ENCODE data around the gene SLC22A23.

The SLC22A23 gene

DNA sequence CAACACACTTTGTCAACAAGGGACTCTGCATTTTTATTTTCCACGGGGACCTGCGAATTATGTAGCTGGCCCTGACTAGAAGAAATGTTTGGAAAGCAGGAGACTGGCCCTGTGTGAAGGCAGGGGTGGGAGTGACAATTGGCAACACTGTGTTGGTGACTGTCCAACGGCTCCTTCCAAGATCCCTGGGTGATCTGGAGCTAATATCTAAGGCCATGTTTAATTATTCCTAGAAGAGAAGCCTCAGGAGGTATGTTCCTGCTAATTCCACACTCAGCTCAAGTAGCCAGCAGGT lies 13.7 kb downstream of the SLC22A23 start:
- no peak for DNase-seq

DNA sequence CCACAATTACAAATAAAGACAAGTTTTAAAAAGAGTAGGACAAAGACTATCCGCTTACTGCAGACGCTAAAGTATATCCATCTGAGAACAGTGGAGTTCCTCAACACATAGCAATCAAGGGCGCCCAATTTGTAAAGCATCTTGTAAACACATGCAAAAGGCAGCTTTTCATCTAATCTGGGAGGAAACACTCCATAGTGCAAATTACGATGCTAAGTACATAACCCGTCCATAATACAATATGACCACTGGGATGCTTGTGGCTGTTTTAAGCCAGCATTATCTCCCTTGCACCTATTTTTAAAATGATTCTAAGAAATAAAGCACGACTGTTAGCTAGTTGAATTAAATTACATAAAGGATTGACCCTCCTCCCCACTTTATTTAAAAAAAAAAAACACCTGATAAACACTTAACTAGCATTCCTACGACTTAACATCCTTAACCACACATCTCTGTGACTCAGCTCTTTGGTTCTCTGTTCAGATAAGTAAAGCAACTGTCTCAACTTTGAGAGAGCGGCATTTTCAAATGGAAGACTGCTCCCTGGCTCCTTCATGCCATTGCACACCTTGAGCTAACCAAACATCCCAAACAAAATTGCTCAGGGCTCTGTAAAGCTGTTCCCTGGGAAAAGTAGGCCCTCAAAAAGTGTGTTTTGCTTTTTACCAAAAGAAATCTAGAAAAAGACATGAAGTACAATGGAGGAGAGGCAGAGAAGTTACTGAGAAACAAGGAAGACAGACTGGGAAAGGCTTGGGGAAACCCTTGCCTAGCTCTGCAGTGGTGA lies 14.2 kb downstream of the SLC22A23 start:
- DNase-seq: peak; percentile 78

DNA sequence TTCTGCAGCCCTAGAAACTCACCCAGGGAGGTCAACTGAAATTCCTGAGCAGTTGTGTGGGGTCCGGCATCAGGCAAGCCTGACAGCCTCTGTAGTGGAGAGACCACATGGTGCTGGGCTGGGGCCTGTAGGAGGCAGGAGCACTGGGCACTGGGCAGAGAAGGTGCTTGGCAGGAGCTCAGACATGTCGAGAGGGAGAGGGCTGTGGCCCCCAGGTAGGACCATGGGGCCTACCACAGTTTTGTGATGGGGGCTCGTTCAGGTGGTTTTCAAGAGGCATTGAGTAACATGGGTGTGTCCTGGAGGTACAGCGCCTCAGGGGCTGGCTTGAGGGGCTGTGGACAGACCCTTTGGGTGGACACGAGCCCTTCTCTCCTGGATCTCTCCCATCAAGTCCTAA lies 15.9 kb downstream of the SLC22A23 start:
- DNase-seq: no peak

DNA sequence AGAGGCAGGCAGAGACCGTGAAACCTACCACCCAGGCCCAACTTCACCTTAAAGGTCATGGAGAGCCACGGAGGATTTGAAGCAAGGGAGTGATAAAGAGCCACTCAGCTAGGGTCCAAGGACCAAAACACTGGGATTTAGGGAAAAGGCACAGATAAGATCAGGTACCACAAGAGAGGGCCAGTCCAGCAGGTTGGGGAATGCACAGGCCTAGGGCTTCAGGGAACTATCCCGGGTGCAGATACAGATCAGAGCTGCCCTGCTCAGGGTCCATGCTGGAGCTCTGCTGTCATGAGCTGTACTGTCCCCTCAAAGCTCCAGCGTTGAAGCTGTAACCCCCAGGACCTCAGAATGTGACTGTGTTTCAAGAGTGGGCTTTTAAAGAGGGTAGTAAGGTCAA lies 16.9 kb downstream of the SLC22A23 start:
- DNase-seq: no peak

DNA sequence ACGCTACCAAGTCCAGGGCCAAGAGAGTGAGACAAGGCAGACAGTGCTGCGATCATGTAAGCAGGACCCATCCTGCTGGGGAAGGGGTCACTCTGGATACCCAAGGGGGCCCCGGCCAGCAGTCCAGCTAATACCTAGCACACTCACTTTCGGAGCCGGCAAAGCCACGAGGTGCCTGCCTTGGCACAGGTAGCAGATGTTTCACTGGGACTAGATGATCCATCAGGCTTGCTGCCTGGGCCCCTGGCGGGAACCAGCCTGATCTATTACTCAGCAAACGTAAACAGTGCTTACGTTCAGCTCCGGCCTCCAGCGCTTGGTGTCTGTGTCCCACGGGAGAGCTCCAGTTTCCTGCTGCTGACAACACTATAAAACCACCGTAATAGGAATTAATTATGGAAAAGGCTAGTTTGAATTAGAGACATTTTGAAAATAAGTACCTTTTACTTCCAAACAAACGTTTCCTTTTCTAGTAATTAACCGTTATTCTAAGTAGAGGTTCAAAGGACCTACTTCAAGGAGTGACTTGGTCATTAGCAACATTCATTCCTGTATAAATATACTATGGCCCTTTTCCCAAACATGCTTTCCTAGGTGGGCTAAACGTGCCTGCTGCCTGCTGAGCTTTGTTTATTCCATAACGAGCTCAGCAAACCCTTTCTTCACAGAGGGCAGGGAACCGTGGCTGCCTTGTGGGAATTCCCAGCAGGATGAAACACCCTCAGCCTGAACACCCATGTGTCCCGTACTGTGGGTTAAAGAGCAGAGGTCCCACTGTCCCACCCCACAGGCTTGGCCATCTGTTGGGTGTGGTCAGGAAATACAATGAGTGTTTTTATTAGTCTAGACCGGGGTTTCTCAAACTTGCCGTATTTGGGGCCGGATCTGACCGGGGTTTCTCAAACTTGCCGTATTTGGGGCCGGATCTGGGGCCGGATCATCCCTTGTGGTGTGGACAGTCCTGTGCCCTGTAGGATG lies 18.4 kb downstream of the SLC22A23 start:
- DNase-seq: peak; percentile 93

DNA sequence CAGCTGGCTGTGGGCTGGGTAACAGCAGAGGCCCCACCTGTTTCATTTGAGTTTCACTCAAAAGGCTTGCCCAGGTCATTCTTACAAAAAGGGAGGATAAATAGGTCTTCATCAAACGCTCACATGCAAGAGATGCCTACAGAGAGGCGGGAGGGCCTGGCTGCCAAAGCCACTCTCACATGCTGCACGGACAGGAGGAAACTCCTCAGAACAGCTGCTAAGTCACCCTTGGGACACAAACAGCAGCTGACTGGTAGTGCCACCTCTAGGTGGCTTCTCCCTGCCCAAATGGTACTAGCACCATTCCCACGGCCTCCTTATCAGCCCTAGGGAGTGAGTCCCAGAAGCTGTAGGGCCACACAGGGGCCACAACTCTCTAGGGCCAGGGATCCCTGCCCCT lies 23.8 kb downstream of the SLC22A23 start:
- no peak for DNase-seq

DNA sequence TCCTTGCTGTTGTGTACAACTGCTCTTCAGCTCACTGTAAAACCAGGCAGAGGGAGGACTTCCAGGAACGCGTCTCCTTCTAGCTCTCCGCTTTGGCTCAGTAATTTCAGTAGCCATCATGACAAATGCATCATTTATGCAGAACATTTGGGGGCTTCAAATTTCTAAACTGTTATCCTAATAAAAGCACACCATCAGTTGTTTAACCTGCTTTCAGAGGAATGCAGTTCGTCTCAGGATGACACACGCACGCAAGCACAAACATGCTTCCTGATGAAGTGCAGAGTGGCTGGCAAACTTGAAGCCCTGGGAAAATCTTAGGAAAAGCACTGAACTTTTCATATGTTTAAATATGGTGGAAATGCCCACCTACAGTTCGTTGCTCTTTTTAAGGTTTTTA lies 24.4 kb downstream of the SLC22A23 start:
- DNase-seq: no peak

DNA sequence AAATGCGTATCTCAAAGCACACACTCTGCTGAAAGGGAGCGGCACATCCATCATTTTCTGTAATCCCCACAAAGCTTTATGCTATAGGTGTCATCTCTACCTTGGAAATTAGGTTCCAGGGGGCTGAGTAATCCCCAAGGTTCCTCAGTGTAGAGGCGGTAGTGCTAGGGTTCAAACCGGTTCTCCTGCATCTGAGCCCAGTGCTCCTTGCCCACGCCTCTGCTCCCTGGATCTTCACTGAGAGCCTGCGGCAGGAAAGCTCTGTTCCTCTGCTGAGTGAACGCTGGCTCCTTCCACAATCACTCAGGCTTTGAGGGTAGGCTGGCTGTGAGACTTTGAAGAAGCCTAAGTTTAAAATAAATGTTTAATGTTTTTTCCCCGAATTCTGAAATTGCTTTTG lies 24.9 kb downstream of the SLC22A23 start:
- no peak for DNase-seq

DNA sequence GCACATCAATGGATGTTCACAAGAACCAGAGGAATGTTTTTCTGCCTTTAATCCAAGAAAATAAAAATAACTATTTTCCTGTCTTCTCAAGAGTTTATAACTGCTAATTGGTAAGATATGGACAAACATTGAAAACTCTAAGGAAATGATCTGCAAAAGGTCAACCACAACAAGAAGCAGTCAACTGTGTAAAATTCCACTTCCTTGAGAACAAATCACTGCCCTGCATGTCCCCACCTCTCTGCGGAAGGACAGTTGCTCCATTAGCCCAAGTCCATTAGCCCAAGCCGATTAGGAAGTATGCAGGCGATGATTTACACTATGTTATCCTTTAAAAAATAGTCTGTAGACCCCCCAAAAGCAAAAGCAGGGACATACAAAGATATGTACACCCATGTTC lies 27.6 kb downstream of the SLC22A23 start:
- DNase-seq: no peak

DNA sequence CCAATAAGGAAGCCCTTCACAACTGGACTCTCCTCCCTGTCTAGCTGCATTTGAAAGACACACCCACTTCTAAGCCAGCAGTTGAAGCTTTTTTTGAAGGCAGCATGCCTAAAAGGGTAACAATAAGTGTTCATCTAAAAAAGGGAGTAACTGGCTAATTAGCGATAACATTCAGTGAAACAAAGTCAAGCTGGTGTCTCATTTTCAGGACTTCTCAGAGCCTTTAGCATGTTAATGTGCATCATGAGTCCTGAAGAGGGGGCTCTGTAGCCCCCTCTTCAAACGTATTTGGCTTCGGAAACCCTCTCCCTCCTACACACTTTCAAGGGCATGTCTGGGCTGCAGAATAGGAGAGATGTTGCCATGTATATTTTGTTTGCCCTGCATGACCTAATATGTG lies 28.1 kb downstream of the SLC22A23 start:
- DNase-seq: no peak

DNA sequence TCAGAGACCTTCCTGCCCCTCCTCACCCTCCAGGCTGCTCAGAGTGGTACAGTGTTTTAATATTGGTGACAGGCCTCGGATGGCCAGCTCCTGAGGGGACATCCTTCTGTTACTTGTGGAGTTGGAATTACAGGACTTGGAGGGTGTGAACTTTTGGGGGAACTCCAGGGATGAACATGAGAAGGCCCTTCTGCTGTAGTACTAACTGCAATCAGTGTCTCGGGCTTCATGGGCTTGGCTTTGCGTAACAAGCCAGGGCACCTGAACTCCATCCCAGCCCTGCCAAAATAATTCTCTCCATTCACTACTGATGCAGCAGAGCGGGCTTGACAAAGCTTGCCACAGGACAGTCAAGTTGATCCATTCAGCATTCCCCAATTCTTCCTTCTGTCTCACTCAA lies 28.6 kb downstream of the SLC22A23 start:
- no peak for DNase-seq

DNA sequence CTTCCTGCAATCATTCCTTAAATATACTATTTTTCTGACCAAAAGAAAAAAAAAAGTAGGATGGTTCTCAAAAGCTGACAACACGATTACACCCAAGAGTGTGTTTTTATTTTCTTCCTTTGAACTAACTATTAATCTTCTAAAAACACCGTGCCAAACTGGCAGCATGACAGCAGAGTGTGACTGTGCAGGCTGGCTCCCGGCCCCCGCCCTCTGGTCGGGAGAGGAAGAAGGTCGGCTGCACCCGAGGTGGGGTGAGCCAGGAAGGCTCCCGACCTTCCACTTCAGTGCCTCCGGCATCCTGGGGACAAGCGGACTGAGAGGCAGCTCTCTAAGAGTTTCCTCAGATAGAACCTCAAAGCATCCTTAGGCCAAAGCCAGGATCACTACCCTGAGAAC lies 29.2 kb downstream of the SLC22A23 start:
- DNase-seq: no peak

DNA sequence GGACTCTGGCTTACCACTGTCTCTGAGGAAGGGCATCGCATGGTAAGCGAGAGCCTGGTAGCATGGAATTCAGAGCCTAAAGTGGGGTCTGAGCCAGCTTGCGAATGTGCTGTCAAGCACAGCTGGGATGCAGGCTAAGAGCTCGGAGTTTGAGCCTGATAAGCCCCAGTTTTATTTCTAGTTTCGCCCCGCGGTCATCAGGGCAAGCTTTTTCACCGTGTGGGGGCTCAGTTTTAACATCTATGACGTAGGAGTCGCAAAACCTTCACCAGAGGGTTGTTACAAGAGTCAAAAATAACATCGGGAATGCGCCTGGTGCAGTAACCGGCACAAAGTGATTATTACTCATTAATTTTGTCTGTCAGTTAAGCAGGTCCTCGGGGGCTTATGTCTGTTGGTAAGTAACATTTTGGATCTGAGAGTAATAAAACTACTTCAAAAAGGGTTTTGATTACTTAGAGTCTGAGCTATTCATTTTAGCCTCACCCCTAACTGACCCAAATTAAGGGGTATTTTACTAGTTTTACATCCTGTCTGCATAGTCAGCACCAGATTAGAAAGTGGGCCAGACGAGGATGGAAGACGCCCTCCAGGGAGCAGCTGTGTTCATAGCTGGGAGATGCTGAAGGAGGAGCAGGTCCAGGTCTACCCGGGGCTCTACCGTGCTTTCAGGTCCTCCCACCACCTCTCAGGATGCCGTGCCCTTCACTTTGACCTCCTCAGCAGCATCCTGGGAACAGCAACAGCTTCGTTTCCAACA lies 29.7 kb downstream of the SLC22A23 start:
- DNase-seq: no peak

DNA sequence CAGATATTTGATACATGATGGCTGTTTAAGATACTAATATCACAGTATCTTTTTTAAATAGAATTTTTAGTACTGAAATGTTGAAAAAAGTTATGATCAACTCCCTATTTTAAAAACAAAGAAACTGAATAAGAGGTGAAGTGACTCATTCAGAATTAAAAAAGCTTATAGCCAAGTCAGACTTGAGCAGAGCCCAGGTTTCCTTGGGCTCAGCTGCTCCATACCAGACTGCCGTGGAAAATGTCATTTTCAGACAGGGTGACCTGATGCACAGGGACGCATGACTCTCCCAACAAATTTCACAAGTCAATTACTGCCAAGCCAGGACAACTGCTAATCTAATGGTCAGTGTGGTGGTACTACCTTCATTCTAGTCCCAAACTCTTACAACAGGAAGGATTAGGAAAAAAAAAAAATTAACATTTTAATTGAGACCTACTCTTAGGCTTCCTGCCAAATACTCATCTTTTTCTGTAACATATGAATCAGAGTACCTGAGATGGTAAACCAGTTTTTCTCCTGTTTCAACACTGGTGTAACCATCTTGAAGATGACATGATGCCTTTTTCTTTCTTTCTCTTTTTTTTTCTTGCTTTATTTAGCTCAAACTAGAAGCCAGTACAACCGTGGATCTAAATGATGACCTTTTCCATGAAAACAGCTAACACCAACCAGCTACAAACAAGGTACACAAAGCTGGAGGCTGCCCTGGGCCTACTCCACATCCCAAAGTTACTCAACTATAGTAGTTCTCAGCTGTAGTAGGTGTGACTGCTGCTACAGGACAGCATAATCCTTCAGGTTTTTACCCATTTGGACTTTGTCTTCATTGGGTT lies 30.5 kb downstream of the SLC22A23 start:
- no peak for DNase-seq

DNA sequence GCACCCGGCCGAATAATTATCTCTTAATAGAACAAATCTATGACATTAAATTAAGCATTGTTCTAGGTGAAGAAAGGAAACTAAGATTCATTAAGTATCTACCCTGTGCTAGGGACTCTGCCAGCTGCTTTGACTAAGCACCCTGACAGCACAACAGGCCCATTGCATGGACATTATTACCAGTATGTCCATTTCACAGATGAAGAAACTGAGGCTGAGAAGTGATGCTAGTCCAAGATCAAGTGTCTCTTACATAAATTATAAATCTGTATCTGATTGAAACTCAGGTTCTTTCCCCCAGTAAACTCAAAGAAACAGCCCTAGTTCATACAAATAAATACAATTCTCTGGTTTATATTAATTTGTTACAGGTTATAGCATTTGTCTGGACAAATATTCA lies 31.3 kb downstream of the SLC22A23 start:
- no peak for DNase-seq

DNA sequence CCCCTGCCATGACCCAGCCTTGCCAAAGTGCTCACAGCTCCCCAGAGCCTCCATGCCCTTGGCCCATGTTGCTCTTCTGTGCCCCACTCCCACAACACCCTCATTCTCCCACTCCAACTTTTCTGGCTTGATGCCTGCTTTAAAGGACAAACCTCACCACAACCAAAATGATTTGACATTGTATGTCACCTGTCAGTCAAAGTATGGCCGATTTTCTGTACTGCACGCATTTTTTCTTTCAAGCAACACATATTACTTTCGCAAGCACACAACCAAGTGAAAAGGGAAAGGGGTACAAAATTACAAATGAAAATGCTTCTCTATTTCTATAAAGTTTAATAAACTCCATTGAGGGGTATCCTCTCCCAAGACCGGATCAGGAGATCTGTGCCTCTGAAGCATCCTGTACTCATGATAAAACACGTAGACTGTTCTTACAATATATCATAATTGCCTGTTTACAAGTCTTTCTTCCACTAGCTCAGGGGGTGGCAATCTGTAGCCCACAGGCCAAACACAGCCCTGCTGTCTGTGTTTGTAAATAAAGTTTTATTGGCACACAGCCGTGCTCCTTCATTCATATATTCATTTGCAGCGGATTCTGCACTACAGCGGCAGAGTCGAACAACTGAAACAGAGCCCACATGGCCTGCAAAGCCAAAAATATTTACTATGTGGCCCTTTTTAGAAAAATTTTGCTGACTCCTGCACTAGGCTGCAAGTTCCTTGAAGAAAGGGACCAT lies 32.5 kb downstream of the SLC22A23 start:
- DNase-seq: no peak

DNA sequence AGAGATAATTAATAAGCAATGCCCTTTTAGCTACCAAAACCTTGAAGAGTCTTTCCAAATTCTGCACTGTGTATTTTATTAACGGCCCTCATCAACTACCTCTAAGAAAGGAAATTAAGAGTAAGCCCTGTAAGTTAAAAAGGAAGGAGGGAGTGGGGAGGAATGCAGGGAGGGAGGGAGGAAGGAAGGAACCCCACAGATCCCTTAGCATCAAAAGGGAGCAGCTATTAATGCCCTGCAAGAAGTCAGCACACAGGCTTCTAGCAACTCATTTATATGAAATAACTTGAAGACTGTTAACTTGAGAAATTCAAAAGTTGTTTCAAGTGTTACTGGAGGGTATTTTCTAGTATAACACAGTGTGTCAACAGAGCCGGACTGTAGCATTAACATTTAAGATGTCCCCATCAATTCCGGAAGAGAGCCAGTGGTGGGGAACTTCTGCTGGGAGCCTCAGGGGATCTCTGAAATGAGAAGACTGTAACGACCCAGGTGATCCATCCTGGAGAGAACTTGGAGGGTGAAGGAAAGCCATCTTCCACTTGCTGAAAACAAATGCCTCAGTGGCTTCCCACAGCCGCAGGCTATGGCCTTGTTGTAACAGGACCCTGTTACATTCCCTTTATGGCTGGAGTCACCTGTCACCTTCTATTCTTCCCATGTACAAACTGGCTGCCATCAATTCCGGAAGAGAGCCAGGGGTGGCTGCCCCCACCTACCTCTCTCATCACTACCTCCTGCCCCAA lies 33.2 kb downstream of the SLC22A23 start:
- no peak for DNase-seq

DNA sequence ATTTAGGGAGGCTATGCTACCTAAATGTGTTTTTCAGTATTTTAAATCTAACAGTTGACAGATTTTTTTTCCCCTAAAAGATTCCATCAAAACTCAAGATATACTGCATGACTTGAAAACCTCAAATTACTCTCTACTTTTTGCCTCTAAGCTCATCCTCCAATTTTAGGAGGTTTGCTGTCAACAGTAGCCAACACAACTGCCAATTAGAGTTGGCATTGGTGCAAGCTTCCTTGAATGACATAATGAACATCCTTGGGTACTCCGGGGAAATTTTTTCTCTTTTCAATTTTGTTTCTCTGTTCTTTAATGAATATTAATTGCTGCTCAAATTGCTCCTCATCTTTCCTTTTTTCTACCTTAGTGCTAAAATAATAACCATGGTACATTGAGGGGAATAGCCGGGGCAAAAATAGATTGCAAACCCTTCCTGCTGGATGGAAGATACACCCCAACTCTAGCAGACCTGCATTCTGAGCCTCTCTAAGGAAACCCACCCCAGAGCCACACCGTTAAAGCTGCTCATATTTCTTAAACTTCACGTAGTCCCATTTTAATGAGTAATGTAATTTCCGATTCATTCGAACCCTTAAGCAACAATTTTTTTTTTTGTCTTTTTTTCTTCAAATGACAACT lies 34.3 kb downstream of the SLC22A23 start:
- DNase-seq: no peak

DNA sequence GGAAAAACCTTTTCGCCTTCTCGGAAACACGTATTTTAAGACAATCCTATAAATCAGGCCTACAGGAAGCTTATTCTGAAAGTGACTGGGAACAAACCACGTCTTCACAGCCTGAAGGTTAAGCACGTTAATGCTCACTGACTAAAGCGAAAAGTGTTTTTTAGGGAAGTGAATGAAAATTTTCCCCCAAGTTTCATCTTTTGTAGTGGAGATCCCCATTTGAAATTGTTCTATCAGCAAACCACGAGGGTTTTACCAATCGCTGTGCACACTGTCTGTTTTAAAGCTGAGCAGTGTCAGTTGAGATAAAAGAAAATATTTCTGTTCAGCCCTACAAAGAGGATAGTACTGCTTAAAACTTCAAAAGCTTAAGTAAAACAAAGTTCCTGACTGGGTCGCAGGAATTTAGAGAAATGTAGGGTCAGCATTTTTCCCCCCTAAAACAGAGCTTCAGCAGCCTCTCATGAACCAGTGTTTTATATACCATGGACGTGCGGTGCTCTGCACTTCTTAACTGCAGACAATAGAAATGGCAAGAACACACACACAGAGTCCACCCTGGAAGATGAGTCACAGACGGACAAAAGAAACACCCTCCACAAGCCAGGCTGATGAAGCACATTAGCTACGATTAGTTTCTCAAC lies 34.9 kb downstream of the SLC22A23 start:
- peak; percentile 83 for DNase-seq

DNA sequence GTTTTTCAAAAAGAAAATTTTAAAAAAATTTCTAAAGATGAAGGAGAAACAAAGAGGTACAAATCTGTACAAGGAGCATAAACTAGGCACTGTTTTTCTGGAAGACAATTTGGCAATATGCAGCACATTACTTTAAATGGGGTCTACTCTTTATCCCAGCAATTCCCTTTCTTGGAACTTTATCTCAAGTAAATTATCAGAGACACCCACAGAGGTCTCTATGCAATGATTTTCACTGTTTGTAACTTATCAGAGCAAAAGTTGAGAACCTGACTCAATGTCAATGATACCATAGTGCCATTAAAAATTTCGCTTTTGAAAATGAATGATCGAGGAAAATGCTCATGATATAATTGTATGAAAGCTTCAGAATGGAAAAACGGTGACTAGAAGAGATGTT lies 35.7 kb downstream of the SLC22A23 start:
- no peak for DNase-seq
